SU-DHL-6 (cell line): ENCODE results near the gene KL.

Source experiments
- H2AFZ ChIP-seq: fragments of 200-600 bp; sonication (generic); 2 replicates; pipeline ENCODE4 v1.6.1; 2014; ENCODE audit warnings: low read depth, mild to moderate bottlenecking, moderate library complexity, mixed read lengths, antibody characterized with exemption, low read length; ENCODE audit not compliant: severe bottlenecking
- H3F3A ChIP-seq: fragments of 200-600 bp; shearing (Covaris generic); 2 replicates; pipeline ENCODE4 v1.6.0; 2016; ENCODE audit warnings: antibody characterized with exemption, mild to moderate bottlenecking; ENCODE audit not compliant: insufficient read depth
- H3K27ac ChIP-seq: fragments of 200-600 bp; sonication (generic); 2 replicates; pipeline ENCODE4 v1.5.1; 2016; ENCODE audit warnings: low read depth, mild to moderate bottlenecking, low read length, moderate library complexity, mixed read lengths
- H3K27me3 ChIP-seq: fragments of 200-600 bp; sonication (generic), shearing (Covaris generic); 2 replicates; pipeline ENCODE4 v1.6.0; 2014; ENCODE audit warnings: mild to moderate bottlenecking, low read length
- H3K36me3 ChIP-seq: fragments of 200-600 bp; sonication (generic); 2 replicates; pipeline ENCODE4 v1.6.1; 2014; ENCODE audit warnings: mild to moderate bottlenecking, low read length, mixed read lengths
- H3K4me2 ChIP-seq: fragments of 300-600, 200-600 bp; shearing (Covaris generic), sonication (generic); 2 replicates; pipeline ENCODE4 v1.6.0; 2014; ENCODE audit warnings: low read length, low read depth, mild to moderate bottlenecking; ENCODE audit not compliant: poor library complexity, severe bottlenecking
- H3K4me3 ChIP-seq: fragments of 200-600 bp; sonication (generic); 2 replicates; pipeline ENCODE4 v1.5.1; 2014; ENCODE audit warnings: antibody characterized with exemption, low read length, mild to moderate bottlenecking, mixed read lengths; ENCODE audit not compliant: insufficient read depth, poor library complexity, severe bottlenecking
- H3K79me2 ChIP-seq: fragments of 200-600 bp; sonication (generic); 2 replicates; pipeline ENCODE4 v1.6.1; 2014; ENCODE audit warnings: mild to moderate bottlenecking, low read length, moderate library complexity; ENCODE audit not compliant: insufficient read depth
- H3K9ac ChIP-seq: fragments of 200-600 bp; sonication (generic); 2 replicates; pipeline ENCODE4 v1.7.0; 2014; ENCODE audit warnings: mild to moderate bottlenecking, low read length
- H3K9me2 ChIP-seq: fragments of 200-600 bp; sonication (generic); replicated peaks from 2 replicates; pipeline ENCODE4 v1.6.1; 2014; ENCODE audit warnings: low read length; ENCODE audit not compliant: insufficient read depth
- H3K9me3 ChIP-seq: fragments of 200-600 bp; sonication (generic); 2 replicates; pipeline ENCODE4 v1.6.1; 2014; ENCODE audit warnings: low read length, mixed read lengths; ENCODE audit not compliant: insufficient read depth
- H4K20me1 ChIP-seq: fragments of 200-600 bp; sonication (generic); 2 replicates; pipeline ENCODE4 v1.6.1; 2014; ENCODE audit warnings: low read depth, mild to moderate bottlenecking, antibody characterized with exemption, low read length, moderate library complexity, mixed read lengths
- CTCF ChIP-seq: fragments of 200-600 bp; sonication (generic); IDR thresholded peaks from one replicate; pipeline ENCODE4 v1.5.1; 2017; ENCODE audit warnings: antibody characterized with exemption, mild to moderate bottlenecking, low read length, moderate library complexity; ENCODE audit not compliant: insufficient read depth, poor library complexity, severe bottlenecking
- EZH2phosphoT487 ChIP-seq: fragments of 200-600 bp; sonication (generic), shearing (Covaris generic); conservative IDR thresholded peaks from 2 replicates; pipeline ENCODE4 v1.6.1; 2018; ENCODE audit warnings: mild to moderate bottlenecking, antibody characterized with exemption, low read length, moderate library complexity, mixed read lengths

The KL gene

GRCh38 chr13:33033986-33034385 is 17.8 kb downstream of the KL start:
- H3K36me3 ChIP-seq: no peaks in the 10 kb centered on the region
- no peaks in the 10 kb centered on the region for H3K27me3 ChIP-seq
- no peak overlapping the region for H3K27ac ChIP-seq
- TF ChIP-seq EZH2phosphoT487 (no peak), CTCF (no peak)
- H3K4me3 ChIP-seq: no peak overlapping the region
- no peaks in the 10 kb centered on the region for H3K9me3 ChIP-seq
- no peak overlapping the region for H3K4me2 ChIP-seq
- no peak overlapping the region for H3K9ac ChIP-seq
- no peaks in the 10 kb centered on the region for H4K20me1 ChIP-seq
- H3K9me2 ChIP-seq: no peaks in the 10 kb centered on the region
- no peaks in the 10 kb centered on the region for H3K79me2 ChIP-seq
- peak overlapping the region; percentile 63 for H2AFZ ChIP-seq
- no peaks in the 10 kb centered on the region for H3F3A ChIP-seq

- Histone ChIP-seq H3K27me3 (no peaks in the 10 kb centered on the region), H3K9me3 (no peaks in the 10 kb centered on the region), H3K4me3 (no peak overlapping the region), H2AFZ (no peak overlapping the region), H3K4me2 (no peak overlapping the region), H3K79me2 (no peaks in the 10 kb centered on the region), H3K27ac (no peak overlapping the region), H3K36me3 (no peaks in the 10 kb centered on the region), H3K9me2 (no peaks in the 10 kb centered on the region), H3F3A (no peaks in the 10 kb centered on the region), H4K20me1 (no peaks in the 10 kb centered on the region), H3K9ac (no peak overlapping the region)
- TF ChIP-seq CTCF (no peak), EZH2phosphoT487 (no peak)
These were observed 18.8 kb downstream of the KL start for GRCh38 chr13:33034882-33035520.

GRCh38 chr13:33037673-33038072 is 21.4 kb downstream of the KL start:
- Histone ChIP-seq H3K36me3 (no peaks in the 10 kb centered on the region), H2AFZ (no peak overlapping the region), H3K27me3 (no peaks in the 10 kb centered on the region), H4K20me1 (no peaks in the 10 kb centered on the region), H3K9me3 (no peaks in the 10 kb centered on the region), H3K9ac (no peak overlapping the region), H3K79me2 (no peaks in the 10 kb centered on the region), H3K9me2 (no peaks in the 10 kb centered on the region), H3K4me2 (no peak overlapping the region), H3F3A (no peaks in the 10 kb centered on the region), H3K27ac (no peak overlapping the region), H3K4me3 (no peak overlapping the region)
- no peak for TF ChIP-seq EZH2phosphoT487
- no peak for TF ChIP-seq CTCF
